Peyer's patch (tissue), 4 donors: ENCODE data around the gene GJA5.

Source experiments
- POLR2A ChIP-seq, 2 donors: fragments of 450-650 bp; IDR thresholded peaks; one replicate each; pipeline ENCODE4 v1.5.1; 2017; ENCODE audit warnings: antibody characterized with exemption in 2 of 2, mild to moderate bottlenecking in 2 of 2, moderate library complexity in 2 of 2
- TF ChIP-seq, protein P1 (sequence below), 6 experiments: fragments of 450-650 bp in 4 of 6; fragments of 200-600 bp in 2 of 6; sonication (generic) in 1 of 6; IDR thresholded peaks; one replicate each; pipeline ENCODE4 v1.5.1; 2017 to 2019; ENCODE audit warnings: antibody characterized with exemption in 6 of 6, mild to moderate bottlenecking in 3 of 6, moderate library complexity in 1 of 6

GRCh38 chr1:147762233-147763024, 2.0 kb upstream of the GJA5 start:
- no peak for TF ChIP-seq POLR2A (IDR thresholded peaks at IDR 0.05)
- TF ChIP-seq, protein P1, sequence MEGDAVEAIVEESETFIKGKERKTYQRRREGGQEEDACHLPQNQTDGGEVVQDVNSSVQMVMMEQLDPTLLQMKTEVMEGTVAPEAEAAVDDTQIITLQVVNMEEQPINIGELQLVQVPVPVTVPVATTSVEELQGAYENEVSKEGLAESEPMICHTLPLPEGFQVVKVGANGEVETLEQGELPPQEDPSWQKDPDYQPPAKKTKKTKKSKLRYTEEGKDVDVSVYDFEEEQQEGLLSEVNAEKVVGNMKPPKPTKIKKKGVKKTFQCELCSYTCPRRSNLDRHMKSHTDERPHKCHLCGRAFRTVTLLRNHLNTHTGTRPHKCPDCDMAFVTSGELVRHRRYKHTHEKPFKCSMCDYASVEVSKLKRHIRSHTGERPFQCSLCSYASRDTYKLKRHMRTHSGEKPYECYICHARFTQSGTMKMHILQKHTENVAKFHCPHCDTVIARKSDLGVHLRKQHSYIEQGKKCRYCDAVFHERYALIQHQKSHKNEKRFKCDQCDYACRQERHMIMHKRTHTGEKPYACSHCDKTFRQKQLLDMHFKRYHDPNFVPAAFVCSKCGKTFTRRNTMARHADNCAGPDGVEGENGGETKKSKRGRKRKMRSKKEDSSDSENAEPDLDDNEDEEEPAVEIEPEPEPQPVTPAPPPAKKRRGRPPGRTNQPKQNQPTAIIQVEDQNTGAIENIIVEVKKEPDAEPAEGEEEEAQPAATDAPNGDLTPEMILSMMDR (IDR thresholded peaks at IDR 0.05) = no peak
